Body of pancreas (tissue), 4 donors: Measurements from ENCODE around the gene EPM2A.

Experiments used
- POLR2A ChIP-seq, 3 donors: fragments of 450-650 bp; IDR thresholded peaks; one replicate each; pipeline ENCODE4 v1.6.1; 2016; ENCODE audit warnings: antibody characterized with exemption in 3 of 3, mild to moderate bottlenecking in 2 of 3
- TF ChIP-seq, protein P1 (sequence below), 7 experiments: fragments of 450-650 bp in 4 of 7; fragments of 200-600 bp in 3 of 7; sonication (generic) in 3 of 7; IDR thresholded peaks; one replicate each; pipeline ENCODE4 v1.5.1; 2016 to 2019; ENCODE audit warnings: antibody characterized with exemption in 7 of 7

DNA sequence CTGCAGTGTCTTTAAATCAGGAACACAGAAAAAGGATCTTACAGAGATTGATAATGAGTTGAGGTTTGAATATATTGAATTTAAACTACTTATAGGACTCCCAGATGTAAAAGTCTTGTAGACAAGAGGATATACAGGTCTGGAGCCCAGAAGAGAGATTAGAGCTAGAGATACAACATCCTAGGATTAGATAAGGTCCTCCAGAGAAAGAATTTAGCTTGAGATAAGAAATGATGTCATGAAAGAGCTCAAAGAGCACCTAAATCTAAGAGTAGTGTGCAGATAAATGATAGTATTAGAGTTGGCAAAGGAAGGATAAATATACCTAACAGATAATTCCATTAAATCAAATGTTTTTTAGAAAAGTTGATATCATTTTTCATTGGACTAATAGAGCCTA, 23.9 kb downstream of the EPM2A start:
- TF ChIP-seq, protein P1, sequence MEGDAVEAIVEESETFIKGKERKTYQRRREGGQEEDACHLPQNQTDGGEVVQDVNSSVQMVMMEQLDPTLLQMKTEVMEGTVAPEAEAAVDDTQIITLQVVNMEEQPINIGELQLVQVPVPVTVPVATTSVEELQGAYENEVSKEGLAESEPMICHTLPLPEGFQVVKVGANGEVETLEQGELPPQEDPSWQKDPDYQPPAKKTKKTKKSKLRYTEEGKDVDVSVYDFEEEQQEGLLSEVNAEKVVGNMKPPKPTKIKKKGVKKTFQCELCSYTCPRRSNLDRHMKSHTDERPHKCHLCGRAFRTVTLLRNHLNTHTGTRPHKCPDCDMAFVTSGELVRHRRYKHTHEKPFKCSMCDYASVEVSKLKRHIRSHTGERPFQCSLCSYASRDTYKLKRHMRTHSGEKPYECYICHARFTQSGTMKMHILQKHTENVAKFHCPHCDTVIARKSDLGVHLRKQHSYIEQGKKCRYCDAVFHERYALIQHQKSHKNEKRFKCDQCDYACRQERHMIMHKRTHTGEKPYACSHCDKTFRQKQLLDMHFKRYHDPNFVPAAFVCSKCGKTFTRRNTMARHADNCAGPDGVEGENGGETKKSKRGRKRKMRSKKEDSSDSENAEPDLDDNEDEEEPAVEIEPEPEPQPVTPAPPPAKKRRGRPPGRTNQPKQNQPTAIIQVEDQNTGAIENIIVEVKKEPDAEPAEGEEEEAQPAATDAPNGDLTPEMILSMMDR (IDR thresholded peaks at IDR 0.05): no peak
- no peak for TF ChIP-seq POLR2A (IDR thresholded peaks at IDR 0.05)
